Activated naive CD4-positive, alpha-beta T cell treated with anti-CD3 and anti-CD28 coated beads, Interleukin-2, amount 10 ng/mL, durations not matched to agents 7 days and 5 days (primary cell): ENCODE results near the gene BOLA1.
"Not testable (repeated sequence)": the region's sequence is repeated elsewhere in the genome, so short reads cannot be mapped to it uniquely, and the experiment has no call there.

Experiments used
- CTCF ChIA-PET: fragments of 350-600 bp; sonication (Branson Sonifier 250); formaldehyde crosslinking; loops from one replicate; lab custom pipeline; 2021; ENCODE audit warnings: antibody characterized with exemption; lab: Charles Lee
- DNase-seq: peaks from one replicate; pipeline ENCODE4 v3.0.0-alpha.2; 2020
- H3K27ac Mint-ChIP-seq: one replicate; pipeline ENCODE4 v1.8.0; 2021; ENCODE audit warnings: mild to moderate bottlenecking, moderate library complexity, mixed read lengths
- H3K27me3 Mint-ChIP-seq: one replicate; pipeline ENCODE4 v1.8.0; 2021; ENCODE audit warnings: mild to moderate bottlenecking, mixed read lengths
- H3K36me3 Mint-ChIP-seq: one replicate; pipeline ENCODE4 v1.8.0; 2021; ENCODE audit warnings: mixed read lengths
- H3K4me1 Mint-ChIP-seq: one replicate; pipeline ENCODE4 v1.8.0; 2021; ENCODE audit warnings: mixed read lengths
- H3K4me3 Mint-ChIP-seq: one replicate; pipeline ENCODE4 v1.8.0; 2021; ENCODE audit warnings: mild to moderate bottlenecking, moderate library complexity, mixed read lengths
- H3K9me3 Mint-ChIP-seq: one replicate; pipeline ENCODE4 v1.8.0; 2021; ENCODE audit warnings: mixed read lengths

BOLA1 gene, protein sequence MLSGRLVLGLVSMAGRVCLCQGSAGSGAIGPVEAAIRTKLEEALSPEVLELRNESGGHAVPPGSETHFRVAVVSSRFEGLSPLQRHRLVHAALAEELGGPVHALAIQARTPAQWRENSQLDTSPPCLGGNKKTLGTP

DNA sequence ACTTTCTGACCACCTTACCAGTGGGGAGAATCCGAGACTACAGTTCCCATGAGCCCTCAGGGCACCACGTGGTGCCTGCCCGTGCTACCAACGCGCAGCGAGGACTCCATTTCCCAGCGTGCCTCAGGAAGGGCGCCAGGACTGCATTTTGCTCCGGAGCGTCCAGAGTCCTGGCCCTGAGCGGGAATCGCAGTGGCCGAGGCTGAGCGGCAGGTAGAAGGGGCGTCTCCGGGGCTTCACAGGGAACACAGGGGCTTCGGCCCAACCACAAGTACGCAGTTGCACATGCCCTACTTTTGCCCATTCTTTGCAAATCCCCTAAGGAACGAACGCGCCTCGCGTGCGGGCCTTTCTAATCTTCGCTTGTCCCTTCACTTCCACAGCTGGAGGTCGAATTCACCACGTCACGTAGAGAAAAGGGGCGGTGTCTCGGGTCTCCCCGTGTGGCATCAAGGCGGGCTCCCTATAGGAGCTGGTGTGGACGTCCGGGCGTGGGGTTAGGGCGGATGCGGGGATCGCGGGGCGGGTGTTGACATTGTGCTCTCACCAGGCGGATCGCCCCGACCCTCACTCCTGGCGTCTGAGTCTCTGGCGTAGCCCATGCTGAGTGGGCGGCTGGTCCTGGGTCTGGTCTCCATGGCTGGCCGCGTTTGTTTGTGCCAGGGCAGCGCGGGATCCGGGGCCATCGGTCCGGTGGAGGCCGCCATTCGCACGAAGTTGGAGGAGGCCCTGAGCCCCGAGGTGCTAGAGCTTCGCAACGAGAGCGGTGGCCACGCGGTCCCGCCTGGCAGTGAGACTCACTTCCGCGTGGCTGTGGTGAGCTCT, at the start of gene BOLA1:
BOLA1 (plus strand) TSS at position 109 of the 825 bp plus-strand sequence; CDS start at position 601, 492 bp downstream.
- peaks cover 18% of the 10 kb centered on the region for H3K36me3 Mint-ChIP-seq
- DNase-seq: peak; percentile 90
- H3K27me3 Mint-ChIP-seq: no peaks in the 10 kb centered on the region
- peak within 1 kb of the TSS; percentile 83 for H3K4me3 Mint-ChIP-seq
- peaks cover 2% of the 10 kb centered on the region for H3K9me3 Mint-ChIP-seq
- CTCF ChIA-PET: interaction anchor here (0.5 kb wide), 1 partner anchor 253 kb away, joined by 3 read pairs; no protein-coding TSS in a partner anchor
- peaks cover 31% of the 10 kb centered on the region for H3K4me1 Mint-ChIP-seq
- H3K27ac Mint-ChIP-seq: peak within 1 kb of the TSS; percentile 94

DNA sequence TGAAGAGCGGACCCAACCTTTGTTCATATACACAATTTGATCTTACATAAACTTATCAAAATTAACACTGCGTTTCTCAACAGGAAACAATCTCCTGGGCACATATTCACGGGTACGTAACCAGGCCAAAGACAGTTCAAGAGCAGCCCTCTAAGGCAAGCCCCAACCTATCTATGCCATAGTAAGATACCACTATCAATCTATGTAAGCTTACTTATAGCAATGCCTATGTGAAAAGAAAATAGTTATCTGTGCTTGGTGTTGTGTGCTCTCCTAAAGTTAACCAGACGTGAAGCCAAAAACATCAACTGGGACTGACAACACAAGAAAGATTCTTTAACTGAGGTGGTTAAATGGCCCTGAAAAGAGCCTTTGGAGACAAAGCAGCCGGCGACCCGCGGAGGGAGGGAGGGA, 49.4 kb upstream of the BOLA1 start:
- Mint-ChIP-seq H3K4me3 (peak overlapping the region; percentile 84), H3K36me3 (peaks cover 41% of the 10 kb centered on the region), H3K27ac (peak overlapping the region; percentile 95), H3K27me3 (no peaks in the 10 kb centered on the region), H3K9me3 (no peaks in the 10 kb centered on the region), H3K4me1 (peaks cover 48% of the 10 kb centered on the region)
- CTCF ChIA-PET: no interaction called here
- peak; percentile 20 for DNase-seq

DNA sequence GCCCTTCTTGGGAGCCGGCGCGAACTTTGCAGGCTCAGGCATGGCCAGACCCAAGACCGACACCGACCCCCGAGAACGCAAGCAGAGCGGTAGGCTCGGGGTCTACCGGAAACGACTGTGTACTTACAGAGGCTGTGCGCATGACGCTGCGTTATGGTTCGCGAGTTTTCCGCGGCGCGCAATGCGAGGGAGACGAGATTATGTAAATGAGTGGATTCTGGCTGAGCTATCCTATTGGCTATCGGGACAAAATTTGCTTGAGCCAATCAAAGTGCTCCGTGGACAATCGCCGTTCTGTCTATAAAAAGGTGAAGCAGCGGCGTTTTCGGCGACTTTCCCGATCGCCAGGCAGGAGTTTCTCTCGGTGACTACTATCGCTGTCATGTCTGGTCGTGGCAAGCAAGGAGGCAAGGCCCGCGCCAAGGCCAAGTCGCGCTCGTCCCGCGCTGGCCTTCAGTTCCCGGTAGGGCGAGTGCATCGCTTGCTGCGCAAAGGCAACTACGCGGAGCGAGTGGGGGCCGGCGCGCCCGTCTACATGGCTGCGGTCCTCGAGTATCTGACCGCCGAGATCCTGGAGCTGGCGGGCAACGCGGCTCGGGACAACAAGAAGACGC, 48.5 kb upstream of the BOLA1 start:
- H3K4me3 Mint-ChIP-seq, DNase-seq, H3K9me3 Mint-ChIP-seq, H3K27me3 Mint-ChIP-seq, CTCF ChIA-PET, H3K27ac Mint-ChIP-seq: not testable (repeated sequence)
- Mint-ChIP-seq H3K4me1 (peaks cover 39% of the 10 kb centered on the region), H3K36me3 (peaks cover 34% of the 10 kb centered on the region)

DNA sequence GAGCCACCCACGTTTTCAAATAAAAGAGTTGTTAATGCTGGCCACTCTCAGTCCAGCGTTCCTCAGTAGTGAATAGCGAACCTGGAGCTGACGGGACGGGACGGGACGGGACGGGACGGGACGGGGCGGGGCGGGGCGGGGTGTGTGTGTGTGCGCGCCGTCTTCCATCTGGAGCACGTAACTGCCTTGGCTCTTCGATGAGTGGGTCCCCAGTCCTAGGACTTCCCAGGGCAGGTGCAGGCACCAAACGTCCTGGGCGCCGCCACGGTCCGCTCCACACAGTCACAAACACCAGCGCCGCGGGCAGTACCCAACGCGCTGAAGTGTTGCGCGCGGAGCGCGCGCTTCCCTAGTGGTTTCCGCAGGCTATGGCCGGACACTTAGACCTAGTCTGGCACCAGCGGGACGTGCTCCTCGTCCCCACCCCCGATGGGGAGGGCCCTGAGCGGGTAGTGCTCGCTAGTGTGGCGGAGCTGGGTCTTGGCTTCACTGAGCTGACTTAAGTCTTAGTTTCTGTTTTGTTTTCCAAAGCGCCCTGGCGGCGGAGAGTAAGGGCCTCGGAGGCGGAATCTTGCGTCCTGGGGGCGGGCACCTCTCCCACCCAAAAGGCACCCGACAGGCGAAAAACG, 47.7 kb upstream of the BOLA1 start:
- H3K27ac Mint-ChIP-seq, CTCF ChIA-PET, DNase-seq, H3K4me3 Mint-ChIP-seq, H3K9me3 Mint-ChIP-seq, H3K27me3 Mint-ChIP-seq: not testable (repeated sequence)
- Mint-ChIP-seq H3K36me3 (peaks cover 27% of the 10 kb centered on the region), H3K4me1 (peaks cover 32% of the 10 kb centered on the region)

DNA sequence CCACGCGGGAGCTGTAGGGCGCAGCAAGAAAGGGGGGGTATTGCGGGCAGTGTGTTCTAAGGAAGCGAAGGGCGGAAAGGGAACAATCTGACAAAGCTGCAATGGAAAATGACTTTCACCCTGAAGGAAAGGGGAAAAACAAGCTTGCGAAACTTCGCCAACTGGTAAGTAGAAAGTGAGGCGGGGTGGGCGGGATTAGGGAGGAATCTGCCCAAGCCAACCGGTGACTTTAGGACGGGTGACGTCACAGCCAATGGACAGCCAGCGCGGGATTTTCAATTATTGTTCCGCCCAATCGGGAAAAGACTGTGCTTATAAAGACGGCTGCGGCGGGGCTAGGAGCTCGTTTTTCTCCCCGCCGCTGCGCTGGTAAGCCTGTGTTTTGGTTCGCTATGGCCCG, 47.1 kb upstream of the BOLA1 start:
- H3K27ac Mint-ChIP-seq, H3K9me3 Mint-ChIP-seq, H3K27me3 Mint-ChIP-seq, H3K4me3 Mint-ChIP-seq, CTCF ChIA-PET, DNase-seq: not testable (repeated sequence)
- Mint-ChIP-seq H3K36me3 (peaks cover 22% of the 10 kb centered on the region), H3K4me1 (peaks cover 26% of the 10 kb centered on the region)

DNA sequence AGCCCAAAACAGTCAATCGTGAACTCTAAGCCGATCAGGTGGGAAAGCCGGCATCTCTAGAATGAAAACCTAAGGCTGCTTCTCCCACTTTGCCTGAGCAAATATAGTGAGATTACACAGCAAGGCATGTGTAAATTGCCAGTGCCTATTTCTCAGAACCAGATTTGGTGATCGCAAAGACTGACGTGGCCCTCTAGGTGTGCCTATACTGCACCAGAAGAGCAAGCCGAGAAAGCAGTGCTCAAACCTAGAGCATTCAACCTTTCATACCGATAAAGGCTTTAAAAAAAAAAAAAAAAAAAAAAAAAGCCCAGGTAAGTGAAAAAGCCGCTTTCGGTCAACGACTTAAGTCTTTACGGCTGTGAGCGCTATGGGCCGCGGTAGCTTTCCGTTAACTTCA, 39.1 kb upstream of the BOLA1 start:
- H3K36me3 Mint-ChIP-seq, H3K27ac Mint-ChIP-seq, CTCF ChIA-PET, DNase-seq, H3K9me3 Mint-ChIP-seq, H3K4me1 Mint-ChIP-seq, H3K27me3 Mint-ChIP-seq, H3K4me3 Mint-ChIP-seq: not testable (repeated sequence)

DNA sequence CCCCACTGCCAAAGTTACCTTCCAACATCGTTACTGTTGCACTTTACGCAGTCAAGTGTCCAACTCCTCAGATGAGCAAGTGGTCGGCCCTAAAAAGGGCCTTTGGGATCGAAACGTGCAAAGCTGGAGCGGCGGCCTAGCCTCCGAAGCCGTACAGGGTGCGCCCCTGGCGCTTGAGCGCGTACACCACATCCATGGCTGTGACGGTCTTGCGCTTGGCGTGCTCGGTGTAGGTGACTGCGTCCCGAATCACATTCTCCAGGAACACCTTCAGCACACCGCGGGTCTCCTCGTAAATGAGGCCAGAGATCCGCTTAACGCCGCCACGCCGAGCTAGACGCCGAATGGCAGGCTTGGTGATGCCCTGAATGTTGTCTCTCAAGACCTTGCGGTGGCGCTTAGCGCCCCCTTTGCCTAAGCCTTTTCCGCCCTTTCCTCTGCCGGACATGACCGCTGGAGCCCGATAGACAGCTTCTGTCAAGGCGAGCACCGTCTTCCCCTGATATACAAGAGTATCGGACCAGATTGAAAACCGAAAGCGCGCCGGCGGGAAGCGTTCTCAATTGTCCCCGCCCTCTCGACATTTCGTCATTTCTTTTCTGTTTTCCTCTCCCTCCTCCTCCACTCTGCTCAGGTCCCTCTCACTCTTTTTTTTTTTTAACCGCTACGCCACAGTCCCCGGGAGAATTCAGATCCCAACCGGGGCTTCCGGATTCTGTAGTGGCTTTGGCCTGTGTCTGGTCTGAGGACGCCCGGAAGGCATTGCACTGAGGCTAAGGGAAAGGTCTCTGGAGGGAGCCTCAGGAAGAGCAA, 38.5 kb upstream of the BOLA1 start:
- H3K4me3 Mint-ChIP-seq, H3K36me3 Mint-ChIP-seq, H3K27me3 Mint-ChIP-seq, CTCF ChIA-PET, H3K27ac Mint-ChIP-seq, H3K4me1 Mint-ChIP-seq, H3K9me3 Mint-ChIP-seq, DNase-seq: not testable (repeated sequence)

DNA sequence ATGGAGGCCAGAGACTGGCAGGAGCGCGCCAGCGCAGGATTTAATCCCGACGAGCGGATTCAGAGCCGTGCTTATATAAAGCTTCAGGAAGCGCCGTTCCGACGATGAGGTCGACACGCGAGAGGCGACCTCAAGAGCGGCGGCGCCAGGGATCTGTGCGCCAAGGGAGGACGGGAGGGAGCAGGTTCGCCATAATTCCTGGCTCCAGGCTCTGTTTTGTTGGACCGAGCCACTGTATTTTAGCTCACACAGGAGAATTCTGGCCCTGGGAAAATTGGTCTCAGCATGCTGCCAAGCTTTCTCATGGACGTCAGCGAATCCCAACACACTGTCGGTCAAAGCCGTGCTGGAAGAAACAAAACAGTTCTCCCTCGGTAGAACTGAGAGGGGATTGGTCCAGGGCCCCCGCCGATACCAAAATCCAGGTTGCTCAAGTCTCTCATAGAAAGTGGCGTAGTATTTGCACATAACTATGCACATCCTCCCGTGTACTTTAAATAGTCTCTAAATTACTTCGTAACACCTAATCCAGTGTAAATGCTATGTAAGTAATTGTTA, 37.8 kb upstream of the BOLA1 start:
- CTCF ChIA-PET, H3K9me3 Mint-ChIP-seq, DNase-seq, H3K4me3 Mint-ChIP-seq, H3K4me1 Mint-ChIP-seq, H3K36me3 Mint-ChIP-seq, H3K27ac Mint-ChIP-seq, H3K27me3 Mint-ChIP-seq: not testable (repeated sequence)

DNA sequence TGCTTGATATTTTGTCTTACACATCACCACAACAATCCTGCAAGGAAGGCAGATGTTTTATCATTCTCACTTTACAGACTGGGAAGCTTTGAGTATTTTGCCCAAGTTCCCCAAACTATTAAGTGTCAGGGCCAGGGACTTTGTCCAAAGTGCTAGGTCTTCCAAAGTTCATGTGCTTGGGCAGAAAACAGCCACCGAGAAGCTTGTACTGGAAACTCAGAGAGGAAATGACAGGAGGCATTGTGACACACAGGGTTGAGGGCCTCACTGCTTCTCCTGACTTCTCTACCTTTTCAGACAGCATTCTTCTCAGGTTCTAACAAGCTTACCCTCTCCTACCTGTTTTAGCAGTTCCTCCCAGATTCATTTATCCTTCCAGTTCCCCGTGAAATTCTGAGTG, 32.5 kb upstream of the BOLA1 start:
- H3K4me3 Mint-ChIP-seq, CTCF ChIA-PET, H3K27ac Mint-ChIP-seq, H3K4me1 Mint-ChIP-seq, H3K27me3 Mint-ChIP-seq, DNase-seq, H3K36me3 Mint-ChIP-seq, H3K9me3 Mint-ChIP-seq: not testable (repeated sequence)

DNA sequence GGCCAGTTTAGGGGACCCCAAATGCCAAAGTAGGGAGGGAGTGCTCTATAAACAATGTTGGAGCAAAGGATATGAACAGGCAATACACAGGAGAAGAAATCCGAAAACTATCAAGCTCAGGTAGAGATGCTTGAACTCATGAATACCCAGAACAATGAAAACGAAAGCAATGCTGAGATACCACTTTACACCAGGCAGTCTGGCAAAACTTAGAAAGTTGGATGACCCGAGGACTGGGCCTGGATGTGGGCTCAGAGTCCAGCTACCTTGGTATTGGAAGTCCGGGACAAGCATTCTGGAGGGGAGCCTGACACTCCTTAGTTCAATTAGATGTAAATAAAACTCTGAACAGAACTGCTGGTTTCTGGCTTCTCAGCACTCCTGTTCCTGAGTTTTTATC, 26.3 kb upstream of the BOLA1 start:
- H3K4me1 Mint-ChIP-seq, H3K9me3 Mint-ChIP-seq, H3K36me3 Mint-ChIP-seq, H3K4me3 Mint-ChIP-seq, CTCF ChIA-PET, H3K27ac Mint-ChIP-seq, DNase-seq, H3K27me3 Mint-ChIP-seq: not testable (repeated sequence)

DNA sequence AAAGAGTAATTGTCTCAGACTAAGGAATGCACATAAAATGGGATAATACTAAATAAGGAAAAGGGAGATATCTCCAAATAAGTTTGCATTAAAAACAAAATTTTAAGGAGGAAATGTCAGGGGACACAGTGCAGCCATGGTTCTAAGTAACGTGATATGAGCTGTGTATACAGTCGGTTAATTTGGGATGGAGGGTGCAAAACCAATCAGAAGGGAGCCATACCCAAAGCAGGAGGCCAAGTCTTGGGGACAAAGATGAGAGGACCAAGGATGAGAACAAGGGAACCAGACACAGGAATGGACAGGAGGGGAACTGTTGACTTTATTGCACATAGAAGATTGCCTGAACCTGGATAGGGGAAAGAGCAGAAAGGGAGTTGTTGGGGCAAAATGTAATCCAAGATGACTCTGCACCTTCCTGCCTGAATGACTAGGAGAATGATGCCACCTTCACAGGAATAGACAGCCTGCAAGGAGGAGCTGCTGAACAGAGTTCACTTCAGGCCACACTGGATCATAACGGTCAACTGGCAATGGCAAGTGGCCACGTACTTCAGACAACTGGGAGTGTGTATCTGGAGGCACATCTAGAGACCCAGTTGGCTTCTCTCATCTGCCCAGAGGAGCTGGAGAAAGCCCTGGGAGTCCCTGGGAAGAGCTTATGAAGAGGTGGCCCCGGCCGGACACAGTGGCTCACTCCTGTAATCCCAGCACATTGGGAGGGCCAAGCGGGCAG, 22.0 kb upstream of the BOLA1 start:
- no peak overlapping the region for H3K4me3 Mint-ChIP-seq
- H3K27ac Mint-ChIP-seq: no peak overlapping the region
- CTCF ChIA-PET: interaction anchor here (1.1 kb wide), 1 partner anchor 10 kb away, joined by 4 read pairs; a partner anchor contains a TSS
- no peaks in the 10 kb centered on the region for H3K27me3 Mint-ChIP-seq
- H3K4me1 Mint-ChIP-seq: peaks cover 40% of the 10 kb centered on the region
- H3K36me3 Mint-ChIP-seq: peaks cover 1% of the 10 kb centered on the region
- H3K9me3 Mint-ChIP-seq: peaks cover 2% of the 10 kb centered on the region
- no peak for DNase-seq

DNA sequence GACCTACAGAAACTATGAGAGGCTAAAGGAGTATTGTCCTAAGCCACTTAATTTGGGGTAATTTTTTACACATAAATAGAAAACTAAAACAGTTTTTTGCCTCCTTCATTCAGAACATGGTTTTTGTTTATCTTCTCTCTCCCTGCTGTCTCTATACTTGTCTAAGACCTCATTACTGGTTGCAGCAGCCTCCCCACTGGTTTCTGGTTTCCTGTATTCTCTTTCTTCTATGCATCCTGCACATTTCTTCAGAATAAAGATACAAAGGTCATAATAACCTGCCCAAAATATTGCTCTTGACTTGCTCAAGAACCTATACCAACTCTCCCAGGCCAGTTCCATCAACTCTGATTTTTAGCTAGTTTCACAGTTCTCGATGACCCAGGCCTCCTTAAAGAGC, 19.8 kb upstream of the BOLA1 start:
- H3K4me3 Mint-ChIP-seq: peak overlapping the region; percentile 17
- H3K36me3 Mint-ChIP-seq: peaks cover 6% of the 10 kb centered on the region
- H3K9me3 Mint-ChIP-seq: peaks cover 2% of the 10 kb centered on the region
- peak overlapping the region; percentile 81 for H3K27ac Mint-ChIP-seq
- peak; percentile 62 for DNase-seq
- H3K27me3 Mint-ChIP-seq: no peaks in the 10 kb centered on the region
- peaks cover 42% of the 10 kb centered on the region for H3K4me1 Mint-ChIP-seq
- CTCF ChIA-PET: no interaction called here

DNA sequence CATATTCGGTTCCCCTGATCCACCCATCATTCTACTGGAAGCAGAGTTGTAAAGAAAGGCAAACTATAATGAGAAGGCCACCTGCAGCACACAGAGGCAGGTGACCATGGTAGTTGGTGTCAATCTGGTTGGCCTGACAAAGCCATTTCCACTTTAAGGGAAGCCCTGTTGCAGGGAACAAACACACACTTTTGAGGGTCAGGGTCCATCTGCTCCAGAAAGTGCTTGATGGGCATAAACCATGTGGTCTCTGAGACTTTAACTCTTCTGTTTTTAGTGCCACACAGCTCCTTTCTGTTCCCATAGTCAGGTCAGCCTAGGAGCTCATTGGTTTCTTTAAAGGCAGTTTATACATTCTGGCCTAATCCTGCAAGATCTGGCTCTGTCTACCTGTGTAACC, 17.5 kb upstream of the BOLA1 start:
- peaks cover 42% of the 10 kb centered on the region for H3K4me1 Mint-ChIP-seq
- DNase-seq: no peak
- H3K27me3 Mint-ChIP-seq: no peaks in the 10 kb centered on the region
- CTCF ChIA-PET: no interaction called here
- peaks cover 2% of the 10 kb centered on the region for H3K9me3 Mint-ChIP-seq
- no peak overlapping the region for H3K27ac Mint-ChIP-seq
- H3K4me3 Mint-ChIP-seq: no peak overlapping the region
- H3K36me3 Mint-ChIP-seq: peaks cover 6% of the 10 kb centered on the region
